NCI-H2171 treated with DMSO at 0.1 percent for 48 hours (cell line): ENCODE measurements around the gene HPGD.

Experiments
- DNase-seq: peaks from one replicate; lab custom pipeline; 2025; lab: John Stamatoyannopoulos, UW

Gene HPGD

DNA sequence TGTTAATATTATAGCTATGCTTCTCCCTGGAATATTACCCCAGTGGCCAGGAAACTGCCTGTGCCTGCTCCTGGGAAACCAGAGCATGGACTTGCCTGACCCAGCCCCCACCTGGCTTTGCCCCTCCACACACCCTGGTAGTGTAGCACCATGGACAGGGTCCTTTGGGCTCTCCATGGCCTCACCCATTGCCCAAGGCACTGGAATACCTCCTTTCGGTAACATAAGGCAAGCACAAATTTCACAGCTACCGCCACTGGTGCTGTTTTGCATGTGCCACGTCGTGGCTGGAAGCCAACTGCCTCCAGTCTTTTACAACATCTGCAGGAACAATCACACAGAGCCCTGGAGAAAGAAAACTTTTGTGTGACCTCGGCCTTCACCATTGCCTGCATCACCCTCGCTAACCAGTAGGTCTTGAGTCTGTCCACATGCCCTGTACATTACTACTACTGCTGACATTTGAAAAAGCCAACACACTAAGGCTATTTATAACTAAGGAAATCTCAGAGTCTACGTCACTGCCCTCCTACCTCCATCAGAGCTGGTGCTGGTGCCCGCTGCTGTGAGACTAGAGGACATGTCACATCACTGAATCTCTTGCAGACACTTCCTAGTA, 47.7 kb downstream of the HPGD start:
- no peak for DNase-seq

GRCh38 chr4:174467107-174467506, 55.2 kb downstream of the HPGD start:
- no peak for DNase-seq

DNA sequence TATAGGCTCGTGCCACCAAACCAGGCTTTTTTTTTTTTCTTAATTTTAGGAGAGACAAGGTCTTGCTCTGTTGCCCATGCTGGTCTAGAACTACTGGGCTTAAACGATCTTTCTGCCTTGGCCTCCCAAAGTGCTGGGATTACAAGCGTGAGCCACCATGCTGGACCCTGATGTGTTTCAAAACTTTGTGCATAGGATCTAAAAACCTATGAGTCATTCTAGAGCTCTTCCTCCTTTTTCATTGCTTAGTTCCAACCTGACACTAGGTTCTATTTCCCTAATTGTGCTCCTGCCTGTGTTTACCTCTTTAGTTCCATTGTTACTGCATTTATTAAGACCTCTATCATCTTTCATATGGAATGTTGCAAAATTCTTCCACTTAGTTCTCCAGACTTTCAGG, 57.3 kb downstream of the HPGD start:
- no peak for DNase-seq

- DNase-seq: no peak
Observed at GRCh38 chr4:174461466-174462106, 60.7 kb downstream of the HPGD start.

GRCh38 chr4:174460684-174461083, 61.6 kb downstream of the HPGD start:
- no peak for DNase-seq

- DNase-seq: no peak
Observed at GRCh38 chr4:174457468-174457867, 64.8 kb downstream of the HPGD start.

DNA sequence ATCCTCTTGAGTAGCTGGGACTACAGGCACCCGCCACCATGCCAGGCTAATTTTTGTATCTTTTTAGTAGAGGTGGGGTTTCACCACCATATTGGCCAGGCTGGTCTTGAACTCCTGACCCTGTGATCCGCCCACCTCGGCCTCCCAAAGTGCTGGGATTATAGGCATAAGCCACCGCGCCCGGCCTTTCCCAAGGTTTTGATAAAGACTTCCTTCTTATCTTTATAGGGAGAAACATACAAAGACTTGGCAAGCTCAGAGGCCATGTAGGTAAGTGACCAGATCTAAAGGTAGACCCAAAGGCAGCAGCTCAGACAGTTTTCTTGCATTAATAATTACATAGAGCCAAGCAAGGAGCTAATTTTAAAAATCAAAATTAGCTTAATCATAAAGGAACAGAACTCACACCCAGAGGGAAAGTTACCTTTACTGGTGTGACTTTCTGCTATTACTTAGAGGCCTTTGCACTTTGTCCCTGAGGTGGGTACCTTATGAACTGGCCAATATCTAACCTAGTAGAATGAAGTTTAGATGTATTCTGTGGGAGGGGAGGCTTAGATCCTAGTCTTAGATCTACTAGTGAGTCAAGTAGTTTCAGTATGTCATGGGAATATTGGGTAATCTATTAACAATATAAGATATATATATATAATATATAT, 67.3 kb downstream of the HPGD start:
- DNase-seq: no peak

GRCh38 chr4:174451718-174452296, 70.5 kb downstream of the HPGD start:
- no peak for DNase-seq

- no peak for DNase-seq
Observed at GRCh38 chr4:174450786-174451125, 71.5 kb downstream of the HPGD start.

GRCh38 chr4:174449944-174450785, 72.1 kb downstream of the HPGD start:
- no peak for DNase-seq

- no peak for DNase-seq
Observed at GRCh38 chr4:174449152-174449551, 73.1 kb downstream of the HPGD start.

DNA sequence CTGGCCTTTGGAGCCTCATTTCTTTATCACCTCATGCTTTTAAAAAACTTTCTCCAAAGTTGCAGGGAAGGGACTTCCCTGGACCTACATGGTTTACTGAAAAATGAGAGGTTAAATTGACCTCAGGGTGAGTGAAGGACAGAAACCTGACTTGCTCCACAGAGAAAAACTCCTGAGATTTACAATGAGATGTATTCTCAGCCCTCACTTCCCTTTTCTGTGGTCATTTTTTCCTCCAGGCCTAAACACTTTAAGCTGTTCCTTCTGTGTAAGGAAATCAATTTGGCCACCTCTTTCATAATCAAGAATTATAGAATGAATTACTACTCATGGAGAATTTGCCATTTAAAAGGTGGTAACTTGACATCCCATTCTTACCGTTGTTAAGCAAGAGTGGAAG, 77.9 kb downstream of the HPGD start:
- no peak for DNase-seq
